ENCODE data around the gene LPCAT4.
"Not testable (repeated sequence)": the region's sequence is repeated elsewhere in the genome, so short reads cannot be mapped to it uniquely, and the experiment has no call there.

Gene LPCAT4

DNA sequence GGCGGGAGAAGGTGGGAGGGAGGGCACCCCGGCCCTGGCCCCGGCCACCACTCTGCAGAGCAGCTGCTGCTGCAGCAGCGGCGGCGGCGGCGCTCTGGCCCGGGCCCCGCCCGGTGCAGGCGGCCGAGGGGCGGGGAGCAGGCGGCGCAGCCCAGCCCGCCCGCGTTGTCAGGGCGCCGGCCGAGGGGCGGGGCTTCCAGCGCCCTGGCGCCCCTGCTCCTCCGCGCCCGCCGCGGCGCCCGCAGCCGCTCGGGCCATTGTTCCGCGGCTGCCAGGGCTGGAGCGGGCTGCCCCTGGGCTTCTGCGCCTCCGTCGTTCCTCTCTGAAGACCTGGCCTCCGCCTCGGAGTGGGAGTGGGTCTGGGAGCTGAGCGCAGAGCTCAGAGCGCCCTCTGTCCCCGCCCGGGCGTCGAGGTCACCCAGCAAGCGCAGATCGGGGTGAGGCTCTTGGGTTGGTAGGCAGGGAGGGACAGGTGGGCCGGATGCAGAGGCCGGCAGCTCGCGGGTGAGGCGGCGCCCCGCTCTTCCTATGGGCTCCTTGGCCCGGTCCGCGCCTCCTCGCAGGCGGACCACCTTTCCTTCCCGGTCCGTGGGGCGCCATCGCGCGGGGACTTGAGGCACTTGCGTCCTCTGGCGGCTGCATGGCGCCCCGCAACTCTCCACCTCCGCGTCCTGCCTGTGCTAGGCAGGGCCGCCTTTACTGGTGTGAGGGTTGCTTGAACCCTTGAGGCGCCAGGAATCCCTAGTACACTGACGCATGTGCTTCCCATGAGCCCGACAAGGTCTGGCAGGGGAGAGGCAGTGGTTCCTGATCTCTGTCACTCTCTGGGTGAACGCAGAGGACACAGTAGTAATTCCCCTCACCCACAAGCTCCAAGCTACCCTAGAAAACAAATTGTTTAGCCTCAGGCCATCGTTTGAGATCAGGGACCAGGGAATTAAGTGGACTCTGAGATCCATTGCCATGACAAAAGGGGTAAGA, at the start of gene LPCAT4:
LPCAT4 (minus strand) TSS at position 96 of the 981 bp plus-strand sequence. CDS start 96 bp downstream, outside the sequence.
- DNase-seq, result peak; percentile 88 to 98 (median 93)

DNA sequence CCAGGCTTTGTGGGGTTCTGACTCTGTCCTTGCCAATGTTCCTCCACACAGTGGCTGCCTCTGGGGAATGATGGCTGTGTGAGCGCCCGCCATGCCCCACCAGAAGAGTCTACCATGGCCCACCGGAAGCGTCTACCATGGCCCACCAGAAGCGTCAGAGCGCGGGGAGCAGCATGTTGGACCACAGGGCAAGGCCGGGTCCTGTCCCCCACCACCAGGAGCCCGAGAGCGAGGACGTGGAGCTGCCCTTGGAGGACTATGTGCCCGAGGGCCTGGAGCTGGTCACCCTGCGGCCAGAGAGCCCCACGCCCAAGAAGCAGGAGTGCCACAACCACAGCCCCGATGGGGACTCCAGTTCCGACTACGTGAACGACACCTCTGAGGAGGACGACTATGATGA, 42.5 kb upstream of the LPCAT4 start:
- not testable (repeated sequence) for DNase-seq

DNA sequence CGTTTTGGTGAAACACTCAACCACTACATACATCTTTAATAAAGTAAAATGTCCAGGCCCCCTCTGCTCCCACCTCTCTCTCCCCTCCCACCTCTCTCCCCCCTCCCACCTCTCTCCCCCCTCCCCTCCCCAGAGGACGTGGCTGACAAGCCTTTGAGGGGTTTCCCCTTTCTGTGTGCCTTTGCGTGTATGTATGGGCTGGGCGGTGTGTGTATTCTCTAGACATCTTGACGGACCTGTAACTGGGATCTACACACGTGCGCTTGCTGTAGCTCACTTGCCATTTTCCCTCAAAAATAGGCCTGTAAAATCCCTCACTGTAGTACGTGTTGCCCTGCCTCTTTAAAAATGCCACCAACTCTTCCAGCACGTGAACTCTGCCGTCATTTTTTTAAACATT, 42.0 kb upstream of the LPCAT4 start:
- DNase-seq, result not testable (repeated sequence)

DNA sequence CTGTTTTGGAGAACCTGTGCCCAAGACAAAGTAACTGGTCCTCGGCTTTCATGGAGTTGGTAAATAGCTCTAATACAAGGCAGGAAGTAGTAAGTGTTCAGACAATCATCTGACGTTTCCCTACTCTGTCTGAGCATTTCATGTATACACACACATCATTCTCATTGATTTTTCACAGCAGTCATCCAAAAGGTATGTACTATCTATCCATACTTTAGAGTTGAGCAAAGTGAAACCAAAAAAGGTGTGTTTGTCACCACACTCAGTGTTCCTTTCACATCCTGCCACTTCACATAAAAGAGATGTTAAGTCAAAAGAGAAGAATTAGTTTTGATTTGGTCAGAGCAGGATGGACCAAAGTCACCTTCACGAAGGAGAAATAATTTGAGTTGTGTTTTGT, 36.9 kb upstream of the LPCAT4 start:
- DNase-seq, result not testable (repeated sequence)

DNA sequence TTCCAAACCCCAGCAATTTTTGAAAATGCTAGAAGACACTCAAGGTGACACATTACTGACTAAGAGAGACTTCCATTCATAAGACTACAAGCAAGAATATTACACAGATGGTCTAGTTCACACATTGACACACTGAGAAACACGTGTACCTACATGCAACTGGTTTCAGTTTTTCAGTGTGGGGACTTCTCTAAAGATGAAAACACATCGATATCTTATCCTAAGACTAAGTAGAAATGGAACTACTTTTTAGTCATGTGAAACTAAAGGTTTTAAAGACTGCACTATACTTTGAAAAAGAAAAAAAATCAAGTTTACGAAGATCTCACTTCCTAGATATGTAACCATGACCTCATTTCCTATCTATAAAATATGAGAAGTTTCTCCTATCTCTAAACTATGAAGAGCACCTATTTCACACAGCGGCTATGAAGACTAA, 36.2 kb upstream of the LPCAT4 start:
- DNase-seq, result not testable (repeated sequence)

- not testable (repeated sequence) for DNase-seq
Measured at GRCh38 chr15:34397637-34398259, 30.8 kb upstream of the LPCAT4 start.

DNA sequence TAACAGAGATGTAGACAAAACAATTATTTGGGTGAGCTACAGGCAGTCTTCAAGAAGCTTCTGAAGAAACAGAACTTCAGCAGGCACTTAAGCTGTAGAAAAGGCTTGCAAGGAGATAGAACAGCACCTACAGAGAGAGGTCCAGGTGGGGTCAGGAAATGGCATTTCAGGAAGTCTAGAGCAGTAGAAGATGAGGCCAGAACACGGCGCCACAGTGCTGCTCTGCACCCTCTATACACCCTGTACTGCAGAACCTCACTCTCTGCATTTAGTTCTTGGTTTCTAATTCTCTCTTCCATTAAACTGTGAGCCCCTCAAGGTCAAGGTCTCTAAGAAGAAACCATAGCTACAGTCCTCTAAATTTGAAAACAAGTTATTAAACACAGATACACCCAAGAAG, 26.0 kb upstream of the LPCAT4 start:
- DNase-seq, result not testable (repeated sequence)

DNA sequence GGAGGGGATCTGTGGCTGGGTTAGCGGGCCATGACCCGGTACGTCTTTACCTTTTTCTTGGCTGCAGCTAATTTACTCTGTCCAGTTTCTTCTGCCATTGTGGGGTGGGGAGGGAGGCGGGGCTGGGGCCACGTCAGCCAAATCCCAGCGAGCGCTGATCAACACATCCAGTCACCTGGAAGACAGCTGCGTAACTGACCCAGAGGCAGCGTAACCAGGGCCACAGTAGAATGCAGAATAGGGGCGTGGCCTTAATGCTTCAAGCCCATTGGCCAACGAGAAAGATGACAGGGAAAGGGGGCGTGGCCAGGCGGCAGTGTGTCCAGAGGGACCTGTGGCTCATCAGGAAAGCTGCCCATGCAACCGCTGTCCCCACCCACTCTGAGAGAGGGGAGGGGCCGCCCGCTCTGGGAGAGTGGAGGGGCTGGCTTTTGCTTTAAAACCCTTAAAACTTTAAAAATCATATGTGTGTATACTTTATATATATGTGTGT, 22.6 kb upstream of the LPCAT4 start:
- not testable (repeated sequence) for DNase-seq

DNA sequence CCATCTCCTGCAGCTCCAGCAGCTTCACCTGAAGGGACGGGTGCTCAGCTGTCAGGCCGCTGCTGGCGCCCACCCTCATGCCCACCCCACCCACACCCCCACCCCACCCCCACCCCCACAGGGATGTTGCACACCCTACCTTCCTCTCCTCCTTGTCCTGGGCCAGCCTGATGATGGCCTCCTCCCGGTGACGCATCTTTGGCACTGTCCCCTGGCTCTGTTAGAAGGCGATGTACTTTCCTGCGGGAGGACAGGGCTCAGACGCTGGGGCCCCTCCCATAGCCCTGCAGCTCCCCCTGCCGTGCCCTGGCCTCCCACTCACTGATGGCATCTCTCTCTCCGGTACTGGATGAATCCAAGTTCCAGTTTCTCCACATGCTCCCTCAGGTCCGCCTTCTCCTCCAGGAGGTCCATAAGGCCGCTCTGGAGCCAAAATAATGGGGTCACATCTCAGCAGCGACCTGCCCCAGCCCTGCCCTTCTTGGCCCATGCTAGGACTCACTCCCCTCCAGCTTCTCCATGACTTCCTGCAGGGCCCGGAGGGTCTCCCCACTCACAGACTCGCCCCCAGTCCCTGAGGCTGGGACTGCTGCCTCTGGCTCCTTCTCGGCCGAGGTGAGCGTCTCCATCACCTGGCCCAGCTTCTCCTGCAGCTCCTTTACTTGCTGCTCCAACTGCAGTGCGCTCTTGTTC, 15.0 kb upstream of the LPCAT4 start:
- DNase-seq, result not testable (repeated sequence)

GRCh38 chr15:34380491-34380890, 13.5 kb upstream of the LPCAT4 start:
- not testable (repeated sequence) for DNase-seq

GRCh38 chr15:34376856-34377255, 9.9 kb upstream of the LPCAT4 start:
- DNase-seq, result no peak

GRCh38 chr15:34375541-34375940, 8.5 kb upstream of the LPCAT4 start:
- not testable (repeated sequence) for DNase-seq

GRCh38 chr15:34374816-34375215, 7.8 kb upstream of the LPCAT4 start:
- DNase-seq, result no peak

DNA sequence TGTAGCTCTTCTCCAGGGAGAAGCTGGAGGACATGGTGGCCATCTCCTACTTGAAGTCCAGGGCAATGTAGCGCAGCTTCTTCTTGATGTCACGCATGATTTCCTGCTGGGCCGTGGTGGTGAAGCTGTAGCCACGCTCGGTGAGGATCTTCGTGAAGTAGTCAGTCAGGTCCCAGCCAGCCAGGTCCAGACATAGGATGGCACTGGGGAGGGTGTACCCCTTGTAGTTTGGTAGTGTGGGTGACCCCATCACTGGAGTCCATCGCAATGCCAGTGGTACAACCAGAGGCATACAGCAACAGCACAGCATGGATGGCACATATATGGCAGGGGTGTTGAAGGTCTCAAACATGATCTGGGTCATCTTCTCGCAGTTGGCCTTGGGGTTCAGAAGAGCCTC, 7.0 kb upstream of the LPCAT4 start:
- DNase-seq, result no peak

GRCh38 chr15:34370643-34371042, 3.6 kb upstream of the LPCAT4 start:
- no peak for DNase-seq

- no peak for DNase-seq
Measured at GRCh38 chr15:34370129-34370528, 3.1 kb upstream of the LPCAT4 start.

DNA sequence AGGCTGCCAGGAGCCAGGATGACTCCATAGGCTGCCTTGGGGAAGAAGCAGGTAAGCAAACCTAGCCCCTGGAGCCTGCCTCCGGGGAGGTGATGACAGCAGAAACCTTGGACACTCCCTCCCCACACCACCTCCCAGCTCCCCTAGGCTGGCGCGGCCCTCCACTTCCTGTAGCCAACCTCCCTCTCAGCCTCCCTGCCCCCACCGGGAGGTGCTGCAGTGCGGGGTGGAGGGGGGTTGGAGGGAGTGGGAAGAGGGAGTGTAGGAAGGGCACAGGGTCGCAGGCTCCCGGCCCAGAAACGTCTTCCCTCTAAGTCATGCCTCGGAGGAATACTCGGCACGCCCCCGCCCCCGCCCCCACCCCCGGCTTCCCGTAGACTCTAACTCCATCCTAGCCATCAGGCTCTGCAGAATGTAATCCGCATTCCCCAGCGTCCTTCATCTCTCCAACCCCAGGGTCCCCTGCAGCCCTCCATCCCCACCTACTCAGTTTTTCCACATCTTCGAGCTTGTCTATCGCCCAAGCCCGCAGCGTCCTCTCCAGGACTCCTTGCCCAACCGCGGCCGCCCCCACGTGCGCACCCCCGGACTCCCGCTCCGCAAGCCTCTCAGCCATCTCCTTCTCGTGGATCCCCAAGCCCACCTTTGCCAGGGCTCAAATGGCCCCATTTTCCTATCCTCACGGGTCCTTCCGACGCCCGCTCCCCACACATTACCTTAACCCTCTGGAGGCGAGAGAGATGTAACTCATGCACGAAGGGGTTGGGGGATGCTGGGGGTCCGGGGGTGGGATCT, 528 bp downstream of the LPCAT4 start:
- DNase-seq, result peak; percentile 22 to 55 (median 37)

GRCh38 chr15:34365836-34366235, 1.2 kb downstream of the LPCAT4 start:
- no peak for DNase-seq

GRCh38 chr15:34365091-34365825, 1.7 kb downstream of the LPCAT4 start:
- DNase-seq, result peak in 1 of 3 donors; percentile 13

DNA sequence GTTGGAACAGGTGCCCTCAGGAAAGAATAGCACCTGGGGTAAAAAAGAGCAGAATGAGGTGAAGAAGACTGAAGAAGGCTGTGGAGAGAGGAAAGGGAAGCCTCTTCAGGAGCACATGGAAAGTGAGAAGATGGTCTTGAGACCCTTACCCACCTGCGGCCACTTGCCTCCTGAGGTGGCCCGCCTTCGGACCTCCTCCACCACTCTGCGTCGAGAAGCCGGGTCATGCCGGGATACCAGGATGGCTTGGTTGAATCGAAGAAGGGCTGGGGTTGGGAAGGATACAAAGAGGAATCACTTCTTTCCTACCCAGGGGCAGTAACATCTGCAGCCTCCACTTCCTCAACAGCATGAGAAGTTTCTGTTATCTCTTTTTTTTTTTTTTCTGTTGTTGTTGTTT, 3.0 kb downstream of the LPCAT4 start:
- DNase-seq, result no peak

DNA sequence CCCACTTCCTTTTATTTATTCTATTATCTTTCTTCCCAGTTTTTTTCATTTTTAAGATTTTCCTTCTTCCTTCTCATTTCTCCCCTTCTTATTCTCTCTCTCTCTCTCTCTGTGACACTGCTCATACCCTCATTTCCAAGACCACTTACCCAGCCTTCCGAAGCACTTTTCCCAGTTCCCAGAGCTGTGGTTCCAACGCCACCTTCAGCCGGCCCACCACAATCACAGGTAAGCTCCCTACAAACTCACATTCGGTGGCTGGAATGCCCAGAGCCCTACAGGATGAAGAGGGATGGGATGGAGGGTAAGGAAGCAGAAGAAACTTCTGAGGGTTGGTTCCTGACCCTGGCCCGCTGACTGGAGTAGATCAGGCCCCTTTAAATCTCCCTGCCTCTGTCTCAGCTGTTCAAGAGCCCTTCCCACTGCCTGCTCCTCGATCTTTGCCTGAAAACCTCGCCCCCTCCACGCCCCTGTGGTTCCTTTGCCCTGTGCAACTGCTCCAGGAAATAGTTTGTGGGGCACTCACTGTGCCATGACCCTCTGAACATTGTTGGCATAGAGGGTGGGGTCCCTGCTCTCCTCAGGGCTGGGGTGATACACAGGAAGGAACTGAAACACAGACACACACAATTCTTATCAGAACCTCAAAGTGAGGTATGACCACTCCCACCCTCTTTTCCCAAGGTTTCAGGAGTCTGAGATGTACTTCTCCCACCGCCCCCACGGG, 4.8 kb downstream of the LPCAT4 start:
- DNase-seq, result no peak

All from suppressor macrophage treated with lipopolysaccharide for 1 hour (primary cell).